OCI-LY3 (cell line): ENCODE data around the gene PARD3B.

Experiments used
- H2AFZ ChIP-seq: fragments of 200-600, 300-600 bp; shearing (Covaris generic); 2 replicates; pipeline ENCODE4 v1.6.0; 2014; ENCODE audit warnings: antibody characterized with exemption, low read depth, low read length
- H3K27ac ChIP-seq: fragments of 200-600, 300-600 bp; sonication (generic); 2 replicates; pipeline ENCODE4 v1.5.1; 2014; ENCODE audit warnings: mild to moderate bottlenecking, low read length, moderate library complexity, mixed read lengths
- H3K27me3 ChIP-seq: fragments of 200-600, 300-600 bp; sonication (generic); 2 replicates; pipeline ENCODE4 v1.6.1; 2014; ENCODE audit warnings: low read depth, low read length, mixed read lengths
- H3K36me3 ChIP-seq: fragments of 200-600, 300-600 bp; sonication (generic); replicated peaks from 2 replicates; pipeline ENCODE3; 2014; ENCODE audit warnings: low read depth, low read length, mixed read lengths
- H3K4me1 ChIP-seq: fragments of 300-600, 200-600 bp; sonication (generic); 2 replicates; pipeline ENCODE4 v1.6.1; 2014; ENCODE audit warnings: low read length, mixed read lengths
- H3K4me2 ChIP-seq: fragments of 200-600, 300-600 bp; sonication (generic); 2 replicates; pipeline ENCODE4 v1.6.1; 2014; ENCODE audit warnings: low read length, mixed read lengths
- H3K4me3 ChIP-seq: fragments of 300-600, 200-600 bp; sonication (generic); 2 replicates; pipeline ENCODE4 v1.5.1; 2014; ENCODE audit warnings: antibody characterized with exemption, mild to moderate bottlenecking, low read length, moderate library complexity
- H3K79me2 ChIP-seq: fragments of 300-600, 200-600 bp; shearing (Covaris generic); 2 replicates; pipeline ENCODE4 v1.6.1; 2014; ENCODE audit warnings: mild to moderate bottlenecking, low read length, mixed read lengths
- H3K9ac ChIP-seq: fragments of 300-600, 200-600 bp; shearing (Covaris generic); 2 replicates; pipeline ENCODE4 v1.6.0; 2014; ENCODE audit warnings: mild to moderate bottlenecking, low read length, moderate library complexity
- H3K9me3 ChIP-seq: fragments of 200-600, 300-600 bp; shearing (Covaris generic); 2 replicates; pipeline ENCODE4 v1.6.1; 2014; ENCODE audit warnings: low read length, mixed read lengths; ENCODE audit not compliant: insufficient read depth
- H4K20me1 ChIP-seq: fragments of 200-600, 300-600 bp; sonication (generic); 2 replicates; pipeline ENCODE4 v1.6.1; 2016; ENCODE audit warnings: low read length, mixed read lengths; ENCODE audit not compliant: insufficient read depth
- CTCF ChIP-seq: fragments of 200-600, 300-600 bp; sonication (generic); IDR thresholded peaks from 2 replicates; pipeline ENCODE4 v1.5.1; 2014; ENCODE audit warnings: antibody characterized with exemption, low read length, low read depth
- EZH2phosphoT487 ChIP-seq: fragments of 200-600 bp; shearing (Covaris generic); IDR thresholded peaks from 2 replicates; pipeline ENCODE4 v1.6.1; 2018; ENCODE audit warnings: antibody characterized with exemption, mixed run types, low read depth

PARD3B gene

GRCh38 chr2:204498291-204498690 is 47.0 kb upstream of the PARD3B start:
- H3K79me2 ChIP-seq: no peaks in the 10 kb centered on the region
- no peaks in the 10 kb centered on the region for H4K20me1 ChIP-seq
- H2AFZ ChIP-seq: no peak overlapping the region
- no peaks in the 10 kb centered on the region for H3K36me3 ChIP-seq
- no peak overlapping the region for H3K27ac ChIP-seq
- H3K4me1 ChIP-seq: no peaks in the 10 kb centered on the region
- H3K9ac ChIP-seq: no peak overlapping the region
- TF ChIP-seq EZH2phosphoT487 (no peak), CTCF (no peak)
- no peaks in the 10 kb centered on the region for H3K27me3 ChIP-seq
- H3K4me2 ChIP-seq: no peak overlapping the region
- no peak overlapping the region for H3K4me3 ChIP-seq
- no peaks in the 10 kb centered on the region for H3K9me3 ChIP-seq

GRCh38 chr2:204503869-204504268 is 41.4 kb upstream of the PARD3B start:
- H2AFZ ChIP-seq: no peak overlapping the region

GRCh38 chr2:204504594-204504993 is 40.7 kb upstream of the PARD3B start:
- no peaks in the 10 kb centered on the region for H3K4me1 ChIP-seq
- H3K4me3 ChIP-seq: no peak overlapping the region
- H3K4me2 ChIP-seq: no peak overlapping the region
- TF ChIP-seq CTCF: no peak
- no peak for TF ChIP-seq EZH2phosphoT487
- no peaks in the 10 kb centered on the region for H3K27me3 ChIP-seq
- H3K79me2 ChIP-seq: no peaks in the 10 kb centered on the region
- no peaks in the 10 kb centered on the region for H3K9me3 ChIP-seq
- H3K9ac ChIP-seq: no peak overlapping the region
- no peaks in the 10 kb centered on the region for H4K20me1 ChIP-seq
- H2AFZ ChIP-seq: no peak overlapping the region
- H3K27ac ChIP-seq: no peak overlapping the region
- H3K36me3 ChIP-seq: no peaks in the 10 kb centered on the region

More at GRCh38 chr2:204503869-204504268, 41.4 kb upstream of the PARD3B start:
- TF ChIP-seq CTCF: no peak
- TF ChIP-seq EZH2phosphoT487: no peak
- H3K36me3 ChIP-seq: no peaks in the 10 kb centered on the region
- no peak overlapping the region for H3K4me3 ChIP-seq
- H3K9me3 ChIP-seq: no peaks in the 10 kb centered on the region
- H3K4me1 ChIP-seq: no peaks in the 10 kb centered on the region
- H3K4me2 ChIP-seq: no peak overlapping the region
- H3K27me3 ChIP-seq: no peaks in the 10 kb centered on the region
- H3K9ac ChIP-seq: no peak overlapping the region
- no peak overlapping the region for H3K27ac ChIP-seq
- no peaks in the 10 kb centered on the region for H4K20me1 ChIP-seq
- no peaks in the 10 kb centered on the region for H3K79me2 ChIP-seq

GRCh38 chr2:204505488-204505887 is 39.8 kb upstream of the PARD3B start:
- Histone ChIP-seq H2AFZ (no peak overlapping the region), H3K79me2 (no peaks in the 10 kb centered on the region), H3K9me3 (no peaks in the 10 kb centered on the region), H3K36me3 (no peaks in the 10 kb centered on the region), H3K9ac (no peak overlapping the region), H3K4me3 (no peak overlapping the region), H3K27me3 (no peaks in the 10 kb centered on the region), H3K4me1 (no peaks in the 10 kb centered on the region), H3K27ac (no peak overlapping the region), H3K4me2 (no peak overlapping the region), H4K20me1 (no peaks in the 10 kb centered on the region)
- TF ChIP-seq CTCF (no peak), EZH2phosphoT487 (no peak)
